NT2/D1 (cell line): ENCODE data around the gene CANX.
"Not testable (repeated sequence)": the region's sequence is repeated elsewhere in the genome, so short reads cannot be mapped to it uniquely, and the experiment has no call there.

Experiments used
- DNase-seq: peaks from one replicate; pipeline ENCODE4 v3.0.0-alpha.2; 2011; ENCODE audit warnings: low read depth, low spot score
- H3K27me3 ChIP-seq: 2 replicates; pipeline ENCODE4 v1.6.0; 2011; ENCODE audit warnings: mild to moderate bottlenecking; ENCODE audit not compliant: insufficient read length, insufficient read depth
- H3K36me3 ChIP-seq: 2 replicates; pipeline ENCODE4 v1.6.1; 2011; ENCODE audit warnings: mild to moderate bottlenecking, low read length, mixed read lengths; ENCODE audit not compliant: insufficient read depth, insufficient read length
- H3K4me1 ChIP-seq: 2 replicates; pipeline ENCODE4 v1.5.1; 2011; ENCODE audit not compliant: insufficient read depth, insufficient read length
- H3K4me3 ChIP-seq: 2 replicates; pipeline ENCODE4 v1.5.1; 2011; ENCODE audit warnings: low read depth; ENCODE audit not compliant: insufficient read length
- H3K9ac ChIP-seq: 2 replicates; pipeline ENCODE4 v1.6.0; 2011; ENCODE audit warnings: low read depth; ENCODE audit not compliant: insufficient read length
- H3K9me3 ChIP-seq: 2 replicates; pipeline ENCODE4 v1.5.1; 2011; ENCODE audit warnings: mild to moderate bottlenecking, low read length; ENCODE audit not compliant: insufficient read depth
- SUZ12 ChIP-seq: IDR thresholded peaks from 2 replicates; pipeline ENCODE4 v1.6.1; 2011; ENCODE audit not compliant: insufficient read length, insufficient read depth; ENCODE audit errors: extremely low read depth
- YY1 ChIP-seq: IDR thresholded peaks from 2 replicates; pipeline ENCODE4 v1.6.1; 2011; ENCODE audit not compliant: insufficient read length, insufficient read depth
- ZNF274 ChIP-seq: IDR thresholded peaks from 2 replicates; pipeline ENCODE4 v1.6.1; 2011; ENCODE audit warnings: mild to moderate bottlenecking, low read depth, low read length

Gene CANX

GRCh38 chr5:179698935-179699615, at the start of gene CANX:
Gene CANX, plus strand, starts transcription at chr5:179698967. Its CDS starts 6,715 bp downstream, at chr5:179705682.
- Histone ChIP-seq H3K9ac (peak within 1 kb of the TSS; percentile 95), H3K9me3 (no peaks in the 10 kb centered on the region), H3K27me3 (no peaks in the 10 kb centered on the region), H3K36me3 (peaks cover 34% of the 10 kb centered on the region), H3K4me3 (peak within 1 kb of the TSS; percentile 86), H3K4me1 (no peaks in the 10 kb centered on the region)
- TF ChIP-seq YY1 (no peak), SUZ12 (no peak), ZNF274 (no peak)
- no peak for DNase-seq

GRCh38 chr5:179649166-179649703, 49.5 kb upstream of the CANX start:
- not testable (repeated sequence) for H3K4me1 ChIP-seq, H3K27me3 ChIP-seq, H3K9ac ChIP-seq, H3K4me3 ChIP-seq, H3K9me3 ChIP-seq, H3K36me3 ChIP-seq, DNase-seq

GRCh38 chr5:179650245-179650644, 48.5 kb upstream of the CANX start:
- H3K4me3 ChIP-seq, H3K4me1 ChIP-seq, H3K27me3 ChIP-seq, H3K9ac ChIP-seq, H3K9me3 ChIP-seq, DNase-seq, H3K36me3 ChIP-seq: not testable (repeated sequence)

GRCh38 chr5:179653135-179653534, 45.6 kb upstream of the CANX start:
- H3K36me3 ChIP-seq, H3K9ac ChIP-seq, H3K9me3 ChIP-seq, H3K4me3 ChIP-seq, H3K4me1 ChIP-seq, DNase-seq, H3K27me3 ChIP-seq: not testable (repeated sequence)

GRCh38 chr5:179657302-179658178, 41.2 kb upstream of the CANX start:
- H3K36me3 ChIP-seq, H3K27me3 ChIP-seq, H3K9ac ChIP-seq, H3K9me3 ChIP-seq, H3K4me3 ChIP-seq, H3K4me1 ChIP-seq, DNase-seq: not testable (repeated sequence)

GRCh38 chr5:179658179-179658856, 40.4 kb upstream of the CANX start:
- DNase-seq, H3K9ac ChIP-seq, H3K9me3 ChIP-seq, H3K4me1 ChIP-seq, H3K27me3 ChIP-seq, H3K36me3 ChIP-seq: not testable (repeated sequence)
- peak overlapping the region; percentile 31 for H3K4me3 ChIP-seq

- H3K9ac ChIP-seq, H3K27me3 ChIP-seq, H3K4me1 ChIP-seq, H3K4me3 ChIP-seq, DNase-seq, H3K9me3 ChIP-seq: not testable (repeated sequence)
- peaks cover 15% of the 10 kb centered on the region for H3K36me3 ChIP-seq
Observed at GRCh38 chr5:179661647-179662046, 37.1 kb upstream of the CANX start.

- Histone ChIP-seq H3K4me3 (no peak overlapping the region), H3K27me3 (no peaks in the 10 kb centered on the region), H3K36me3 (peaks cover 23% of the 10 kb centered on the region), H3K4me1 (no peaks in the 10 kb centered on the region), H3K9ac (no peak overlapping the region), H3K9me3 (no peaks in the 10 kb centered on the region)
- peak; percentile 36 for DNase-seq
- TF ChIP-seq YY1 = no peak
Observed at GRCh38 chr5:179668391-179668790, 30.4 kb upstream of the CANX start.
